ENCODE results near the gene PROS1.
"Not testable (repeated sequence)": the region's sequence is repeated elsewhere in the genome, so short reads cannot be mapped to it uniquely, and the experiment has no call there.

DNA sequence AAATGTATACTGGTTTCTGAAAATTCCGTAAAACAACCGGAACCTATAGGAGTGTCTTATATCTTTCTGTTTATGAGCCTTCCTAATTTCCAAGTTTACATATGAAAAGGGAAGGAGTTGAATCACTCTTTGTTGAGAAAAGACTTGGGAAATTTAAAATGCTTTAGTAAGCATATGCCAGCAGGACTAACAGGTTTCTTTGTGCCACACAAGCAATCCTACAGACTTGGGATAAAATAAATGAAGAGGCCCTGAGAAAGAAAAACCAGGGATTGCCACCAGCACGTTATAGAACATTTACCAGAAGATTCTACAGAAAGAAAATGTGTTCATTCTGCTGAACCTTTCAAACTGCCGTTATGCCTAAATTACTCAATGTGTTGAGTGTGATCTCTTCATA, 96.3 kb downstream of the PROS1 start:
- TF ChIP-seq, protein P1, sequence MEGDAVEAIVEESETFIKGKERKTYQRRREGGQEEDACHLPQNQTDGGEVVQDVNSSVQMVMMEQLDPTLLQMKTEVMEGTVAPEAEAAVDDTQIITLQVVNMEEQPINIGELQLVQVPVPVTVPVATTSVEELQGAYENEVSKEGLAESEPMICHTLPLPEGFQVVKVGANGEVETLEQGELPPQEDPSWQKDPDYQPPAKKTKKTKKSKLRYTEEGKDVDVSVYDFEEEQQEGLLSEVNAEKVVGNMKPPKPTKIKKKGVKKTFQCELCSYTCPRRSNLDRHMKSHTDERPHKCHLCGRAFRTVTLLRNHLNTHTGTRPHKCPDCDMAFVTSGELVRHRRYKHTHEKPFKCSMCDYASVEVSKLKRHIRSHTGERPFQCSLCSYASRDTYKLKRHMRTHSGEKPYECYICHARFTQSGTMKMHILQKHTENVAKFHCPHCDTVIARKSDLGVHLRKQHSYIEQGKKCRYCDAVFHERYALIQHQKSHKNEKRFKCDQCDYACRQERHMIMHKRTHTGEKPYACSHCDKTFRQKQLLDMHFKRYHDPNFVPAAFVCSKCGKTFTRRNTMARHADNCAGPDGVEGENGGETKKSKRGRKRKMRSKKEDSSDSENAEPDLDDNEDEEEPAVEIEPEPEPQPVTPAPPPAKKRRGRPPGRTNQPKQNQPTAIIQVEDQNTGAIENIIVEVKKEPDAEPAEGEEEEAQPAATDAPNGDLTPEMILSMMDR (IDR thresholded peaks at IDR 0.05; ENCODE audit: low read length) = not testable (repeated sequence)
- not testable (repeated sequence) for TF ChIP-seq EZH2 (optimal IDR thresholded peaks at IDR 0.05; ENCODE audit: low read depth, low read length); EZH2phosphoT487 (IDR thresholded peaks at IDR 0.05; ENCODE audit: low read length)
